Vagina (tissue), 2 donors: ENCODE data around the gene MTHFSD. TPM values are rescaled to one million over a fixed set of nuclear protein-coding genes. Genes with fewer than 3 reads are reported as not detected.

ENCODE experiments used
- DNase-seq, 2 donors: peaks; one replicate each; pipeline ENCODE4 v3.0.0-alpha.2; 2017; ENCODE audit errors: extremely low spot score in 2 of 2
- H3K27ac ChIP-seq: fragments of 200-600 bp; sonication (generic); one replicate; pipeline ENCODE4 v1.5.1; 2019
- H3K27me3 ChIP-seq: fragments of 200-600 bp; sonication (generic); one replicate; pipeline ENCODE4 v1.5.1; 2019
- H3K36me3 ChIP-seq, 2 donors: fragments of 200-600 bp; sonication (generic); one replicate each; pipeline ENCODE4 v1.5.1; 2017 to 2019
- H3K4me1 ChIP-seq: fragments of 200-600 bp; sonication (generic); one replicate; pipeline ENCODE4 v1.5.1; 2019
- H3K4me3 ChIP-seq, 2 donors: fragments of 200-600 bp; sonication (generic); 1 replicate in 1 of 2; 2 replicates in 1 of 2; pipeline ENCODE4 v1.5.1; 2016 to 2019
- H3K9me3 ChIP-seq: fragments of 200-600 bp; sonication (generic); one replicate; pipeline ENCODE4 v1.5.1; 2019
- POLR2A ChIP-seq, 2 donors: fragments of 450-650 bp; IDR thresholded peaks; one replicate each; pipeline ENCODE4 v1.6.1; 2017; ENCODE audit warnings: antibody characterized with exemption in 2 of 2, mild to moderate bottlenecking in 2 of 2, moderate library complexity in 2 of 2
- POLR2AphosphoS5 ChIP-seq, 2 donors: sonication (generic); formaldehyde crosslinking; IDR thresholded peaks; one replicate each; pipeline ENCODE4 v1.9.0; 2017; ENCODE audit warnings: antibody characterized with exemption in 2 of 2, mild to moderate bottlenecking in 2 of 2, low read depth in 1 of 2; ENCODE audit not compliant: insufficient read depth in 1 of 2
- intact Hi-C: fragments of 100-400 bp; cut with DNase I; formaldehyde crosslinking; loops from one replicate; pipeline ENCODE4 v1.15.1; 2023
- total RNA-seq: library from RNA; depleted of rRNA; stranded (reverse); fragments of >200 nt; gene quantifications from one replicate; pipeline ENCODE4 v1.2.3, GENCODE V29; 2016
- TF ChIP-seq, protein P1 (sequence below), 3 experiments: fragments of 450-650 bp in 2 of 3; fragments of 200-600 bp in 1 of 3; sonication (generic) in 1 of 3; IDR thresholded peaks; one replicate each; pipeline ENCODE4 v1.5.1; 2017 to 2019; ENCODE audit warnings: antibody characterized with exemption in 3 of 3, mild to moderate bottlenecking in 2 of 3, moderate library complexity in 2 of 3

The MTHFSD gene
- total RNA-seq, 1 donor from 2014 or later, result 20.4 TPM

DNA sequence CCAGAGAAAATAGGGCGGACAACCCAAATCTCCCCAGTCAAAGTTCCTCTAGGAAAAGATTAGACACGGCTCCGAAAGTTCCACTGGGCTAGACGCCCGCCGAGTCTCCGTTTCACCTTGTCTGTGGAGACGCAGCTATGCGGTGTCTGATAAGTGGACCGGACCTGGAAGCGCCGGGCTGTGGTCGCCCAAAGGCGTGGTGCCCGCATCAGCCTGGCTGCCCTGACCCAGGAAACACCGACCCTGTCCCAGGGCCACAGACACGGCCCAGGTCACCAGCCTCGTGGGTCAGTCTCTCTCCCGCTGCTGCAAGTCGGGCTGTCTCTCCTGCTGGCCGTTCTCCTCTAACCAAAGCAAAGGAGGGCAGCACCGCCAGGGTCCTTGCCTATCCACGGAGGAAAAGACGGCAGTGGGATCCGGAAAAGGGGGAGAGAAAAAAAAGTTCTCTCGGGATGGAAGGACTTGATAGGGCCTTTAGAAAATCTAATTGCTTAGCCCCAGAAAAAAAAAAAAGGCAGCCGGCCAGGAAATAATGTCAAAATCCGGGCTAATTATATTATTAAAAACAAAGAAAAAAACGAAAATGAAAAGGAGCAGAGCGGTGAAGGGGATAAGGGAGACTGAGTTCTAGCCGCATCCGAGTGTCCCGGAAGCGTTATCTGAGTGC is 58.6 kb downstream of the MTHFSD start:
- intact Hi-C loops, result no loop called here
- peaks cover 26% of the 10 kb centered on the region for H3K4me1 ChIP-seq
- peaks cover 23% of the 10 kb centered on the region for H3K27me3 ChIP-seq
- TF ChIP-seq, protein P1, sequence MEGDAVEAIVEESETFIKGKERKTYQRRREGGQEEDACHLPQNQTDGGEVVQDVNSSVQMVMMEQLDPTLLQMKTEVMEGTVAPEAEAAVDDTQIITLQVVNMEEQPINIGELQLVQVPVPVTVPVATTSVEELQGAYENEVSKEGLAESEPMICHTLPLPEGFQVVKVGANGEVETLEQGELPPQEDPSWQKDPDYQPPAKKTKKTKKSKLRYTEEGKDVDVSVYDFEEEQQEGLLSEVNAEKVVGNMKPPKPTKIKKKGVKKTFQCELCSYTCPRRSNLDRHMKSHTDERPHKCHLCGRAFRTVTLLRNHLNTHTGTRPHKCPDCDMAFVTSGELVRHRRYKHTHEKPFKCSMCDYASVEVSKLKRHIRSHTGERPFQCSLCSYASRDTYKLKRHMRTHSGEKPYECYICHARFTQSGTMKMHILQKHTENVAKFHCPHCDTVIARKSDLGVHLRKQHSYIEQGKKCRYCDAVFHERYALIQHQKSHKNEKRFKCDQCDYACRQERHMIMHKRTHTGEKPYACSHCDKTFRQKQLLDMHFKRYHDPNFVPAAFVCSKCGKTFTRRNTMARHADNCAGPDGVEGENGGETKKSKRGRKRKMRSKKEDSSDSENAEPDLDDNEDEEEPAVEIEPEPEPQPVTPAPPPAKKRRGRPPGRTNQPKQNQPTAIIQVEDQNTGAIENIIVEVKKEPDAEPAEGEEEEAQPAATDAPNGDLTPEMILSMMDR (IDR thresholded peaks at IDR 0.05), result no peak
- no peak for TF ChIP-seq POLR2AphosphoS5 (IDR thresholded peaks at IDR 0.05; ENCODE audit: insufficient read depth in 1 of 2, low read depth in 1 of 2)
- no peak for TF ChIP-seq POLR2A (IDR thresholded peaks at IDR 0.05)
- DNase-seq, result no peak
- no peaks in the 10 kb centered on the region for H3K36me3 ChIP-seq
- H3K27ac ChIP-seq, result no peak overlapping the region
- no peak overlapping the region for H3K4me3 ChIP-seq
- H3K9me3 ChIP-seq, result no peaks in the 10 kb centered on the region

DNA sequence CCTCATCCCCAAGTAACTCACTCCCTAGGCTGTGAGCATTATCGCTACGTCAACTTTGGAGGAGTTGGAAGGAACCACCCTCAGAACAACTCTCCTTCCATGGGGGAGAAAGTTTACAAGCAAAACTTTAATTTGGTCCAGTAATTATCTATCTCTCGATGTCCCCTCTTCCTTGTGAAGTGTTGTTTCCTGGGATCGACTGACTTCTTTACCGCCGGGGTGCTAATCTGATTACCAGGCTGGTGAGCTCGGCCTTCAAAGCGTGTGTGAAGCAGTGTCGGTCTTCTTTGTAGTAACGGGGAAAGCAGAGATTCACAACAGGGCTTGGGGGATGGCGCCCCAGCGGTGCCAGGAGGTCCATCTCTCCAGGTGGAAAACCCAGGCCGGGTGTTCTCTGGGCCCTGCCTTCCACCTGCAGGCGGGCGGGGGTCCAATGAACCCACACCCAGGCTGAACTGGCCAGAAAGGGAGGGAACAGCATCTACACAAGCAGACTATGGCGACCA is 59.2 kb downstream of the MTHFSD start:
- H3K36me3 ChIP-seq, result no peaks in the 10 kb centered on the region
- no peaks in the 10 kb centered on the region for H3K9me3 ChIP-seq
- DNase-seq, result no peak
- TF ChIP-seq POLR2A (IDR thresholded peaks at IDR 0.05), result no peak
- TF ChIP-seq, protein P1 (IDR thresholded peaks at IDR 0.05), result no peak
- TF ChIP-seq POLR2AphosphoS5 (IDR thresholded peaks at IDR 0.05; ENCODE audit: insufficient read depth in 1 of 2, low read depth in 1 of 2), result no peak
- intact Hi-C loops, result no loop called here
- H3K4me3 ChIP-seq, result no peak overlapping the region
- no peak overlapping the region for H3K27ac ChIP-seq
- peaks cover 31% of the 10 kb centered on the region for H3K4me1 ChIP-seq
- peaks cover 23% of the 10 kb centered on the region for H3K27me3 ChIP-seq

DNA sequence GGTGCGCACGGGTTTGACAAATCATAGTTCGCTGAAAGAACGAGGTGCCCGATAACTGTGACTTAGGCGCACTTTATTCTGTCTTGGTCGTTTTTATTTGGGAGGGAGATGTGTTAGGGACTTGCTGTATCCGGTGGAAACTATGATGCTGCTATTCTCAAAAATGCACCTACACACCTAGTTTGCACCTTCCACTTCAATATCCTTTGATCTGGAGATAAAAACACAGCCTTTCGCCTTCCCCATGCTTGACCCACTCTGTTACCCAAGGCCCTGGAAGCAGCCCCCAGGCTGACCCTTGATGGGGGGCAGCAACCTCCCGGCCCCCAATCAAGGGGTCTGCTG is 59.7 kb downstream of the MTHFSD start:
- no peak for DNase-seq
- Histone ChIP-seq H3K27ac (no peak overlapping the region), H3K36me3 (no peaks in the 10 kb centered on the region), H3K9me3 (no peaks in the 10 kb centered on the region), H3K4me1 (peaks cover 31% of the 10 kb centered on the region), H3K4me3 (no peak overlapping the region), H3K27me3 (peaks cover 23% of the 10 kb centered on the region)
- intact Hi-C loops, result no loop called here
- TF ChIP-seq POLR2AphosphoS5 (IDR thresholded peaks at IDR 0.05; ENCODE audit: insufficient read depth in 1 of 2, low read depth in 1 of 2) (no peak), POLR2A (IDR thresholded peaks at IDR 0.05) (no peak)
- TF ChIP-seq, protein P1 (IDR thresholded peaks at IDR 0.05), result no peak

DNA sequence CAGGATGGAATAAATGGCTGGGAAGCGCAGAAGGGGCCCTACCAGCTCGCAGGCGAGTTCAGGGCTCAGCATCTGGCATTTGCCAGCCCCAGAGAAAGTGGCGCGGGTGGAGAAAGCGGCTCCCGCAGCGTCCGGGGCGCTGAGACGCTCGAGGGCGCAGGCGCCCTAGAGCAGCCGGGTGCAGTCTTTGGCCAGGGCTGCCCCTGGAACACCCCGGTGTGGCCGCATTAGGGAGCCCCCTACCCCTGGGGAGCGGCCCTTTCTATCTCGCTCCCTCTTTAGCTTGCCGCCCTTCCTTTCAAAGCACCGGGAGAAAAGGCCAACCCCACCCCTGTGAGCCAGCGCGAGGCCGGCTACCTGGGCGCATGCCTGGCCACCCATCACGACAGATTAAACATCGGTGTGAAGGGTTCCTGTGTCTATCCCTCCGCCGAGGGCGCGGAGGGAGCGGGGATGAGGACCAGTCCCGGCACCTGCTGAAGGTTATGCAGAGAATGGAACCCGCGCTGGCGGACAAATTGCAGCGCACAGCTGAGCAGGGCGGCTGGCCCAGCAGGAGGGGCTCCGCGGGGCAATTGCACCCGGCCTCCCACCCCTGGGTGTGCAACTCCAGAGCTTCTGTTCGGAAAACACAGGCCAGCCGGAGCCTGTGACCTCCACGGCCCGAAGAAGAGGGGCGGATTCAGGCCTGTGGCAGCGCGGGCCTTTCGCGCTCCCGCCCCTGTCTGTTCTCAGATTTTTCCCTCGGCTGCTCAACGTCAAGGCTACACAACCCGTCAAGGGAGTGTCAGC is 60.3 kb downstream of the MTHFSD start:
- Histone ChIP-seq H3K4me1 (peaks cover 31% of the 10 kb centered on the region), H3K9me3 (no peaks in the 10 kb centered on the region), H3K36me3 (no peaks in the 10 kb centered on the region), H3K27me3 (peaks cover 23% of the 10 kb centered on the region), H3K4me3 (no peak overlapping the region), H3K27ac (no peak overlapping the region)
- no peak for DNase-seq
- TF ChIP-seq, protein P1 (IDR thresholded peaks at IDR 0.05), result no peak
- no peak for TF ChIP-seq POLR2A (IDR thresholded peaks at IDR 0.05)
- no peak for TF ChIP-seq POLR2AphosphoS5 (IDR thresholded peaks at IDR 0.05; ENCODE audit: insufficient read depth in 1 of 2, low read depth in 1 of 2)
- intact Hi-C loops, result no loop called here
